ENCODE measurements around the gene HDAC1. TPM values are rescaled to one million over a fixed set of nuclear protein-coding genes. Genes with fewer than 3 reads are reported as not detected.

The HDAC1 gene
- total and polyA plus RNA-seq, 2 of the 13 experiments (the other 11 are each of a cell fraction or from before 2014, with no cell fraction given) = 93.5 to 189 TPM

DNA sequence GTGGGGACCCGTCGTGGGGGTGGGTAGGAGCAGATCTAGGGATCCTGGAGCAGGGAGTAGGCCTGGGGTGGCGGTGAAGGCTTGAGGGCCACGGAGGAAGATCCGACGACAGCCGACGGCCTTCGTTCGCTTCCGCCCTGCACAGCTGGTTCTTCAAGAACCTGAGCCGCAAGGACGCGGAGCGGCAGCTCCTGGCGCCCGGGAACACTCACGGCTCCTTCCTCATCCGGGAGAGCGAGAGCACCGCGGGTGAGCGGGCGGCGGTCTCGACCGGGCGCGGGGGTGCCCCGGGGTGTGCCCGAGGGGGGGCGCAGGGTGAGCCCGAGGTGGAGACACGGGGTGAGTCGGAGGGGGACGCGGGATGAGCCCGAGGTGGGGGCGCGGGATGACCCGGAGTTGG, 16.5 kb upstream of the HDAC1 start:
- CTCF ChIA-PET (ENCODE audit: low intra/inter-chr PET ratio, low total read pairs) = no interaction called here
- no peaks in the 10 kb centered on the region for H3K79me2 ChIP-seq (ENCODE audit: insufficient read depth, low read length)
- no peak overlapping the region for H3K4me3 ChIP-seq (replicated peaks in 1 of 3; ENCODE audit: insufficient read depth in 1 of 3, low read depth in 2 of 3, low read length in 3 of 3)
- no peak for TF ChIP-seq MEF2D (CRISPR knock-in tag; IDR thresholded peaks at IDR 0.05)
- no peak for TF ChIP-seq PTBP1 (IDR thresholded peaks at IDR 0.05; ENCODE audit: low read depth, low read length, poor library complexity, severe bottlenecking)
- no peak for TF ChIP-seq TCF7 (IDR thresholded peaks at IDR 0.05; ENCODE audit: low read depth)
- TF ChIP-seq ZNF607 (CRISPR knock-in tag; IDR thresholded peaks at IDR 0.05; ENCODE audit: borderline replicate concordance) = no peak
- no peak for TF ChIP-seq DMAP1 (CRISPR knock-in tag; IDR thresholded peaks at IDR 0.05)
- no peak for TF ChIP-seq ZSCAN9 (CRISPR knock-in tag; IDR thresholded peaks at IDR 0.05; ENCODE audit: borderline replicate concordance)
- TF ChIP-seq, protein P1, sequence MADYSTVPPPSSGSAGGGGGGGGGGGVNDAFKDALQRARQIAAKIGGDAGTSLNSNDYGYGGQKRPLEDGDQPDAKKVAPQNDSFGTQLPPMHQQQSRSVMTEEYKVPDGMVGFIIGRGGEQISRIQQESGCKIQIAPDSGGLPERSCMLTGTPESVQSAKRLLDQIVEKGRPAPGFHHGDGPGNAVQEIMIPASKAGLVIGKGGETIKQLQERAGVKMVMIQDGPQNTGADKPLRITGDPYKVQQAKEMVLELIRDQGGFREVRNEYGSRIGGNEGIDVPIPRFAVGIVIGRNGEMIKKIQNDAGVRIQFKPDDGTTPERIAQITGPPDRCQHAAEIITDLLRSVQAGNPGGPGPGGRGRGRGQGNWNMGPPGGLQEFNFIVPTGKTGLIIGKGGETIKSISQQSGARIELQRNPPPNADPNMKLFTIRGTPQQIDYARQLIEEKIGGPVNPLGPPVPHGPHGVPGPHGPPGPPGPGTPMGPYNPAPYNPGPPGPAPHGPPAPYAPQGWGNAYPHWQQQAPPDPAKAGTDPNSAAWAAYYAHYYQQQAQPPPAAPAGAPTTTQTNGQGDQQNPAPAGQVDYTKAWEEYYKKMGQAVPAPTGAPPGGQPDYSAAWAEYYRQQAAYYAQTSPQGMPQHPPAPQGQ (CRISPR knock-in tag; IDR thresholded peaks at IDR 0.05; ENCODE audit: borderline replicate concordance) = no peak
- no peak for TF ChIP-seq ZSCAN12 (CRISPR knock-in tag; IDR thresholded peaks at IDR 0.05)
- TF ChIP-seq, protein P2, sequence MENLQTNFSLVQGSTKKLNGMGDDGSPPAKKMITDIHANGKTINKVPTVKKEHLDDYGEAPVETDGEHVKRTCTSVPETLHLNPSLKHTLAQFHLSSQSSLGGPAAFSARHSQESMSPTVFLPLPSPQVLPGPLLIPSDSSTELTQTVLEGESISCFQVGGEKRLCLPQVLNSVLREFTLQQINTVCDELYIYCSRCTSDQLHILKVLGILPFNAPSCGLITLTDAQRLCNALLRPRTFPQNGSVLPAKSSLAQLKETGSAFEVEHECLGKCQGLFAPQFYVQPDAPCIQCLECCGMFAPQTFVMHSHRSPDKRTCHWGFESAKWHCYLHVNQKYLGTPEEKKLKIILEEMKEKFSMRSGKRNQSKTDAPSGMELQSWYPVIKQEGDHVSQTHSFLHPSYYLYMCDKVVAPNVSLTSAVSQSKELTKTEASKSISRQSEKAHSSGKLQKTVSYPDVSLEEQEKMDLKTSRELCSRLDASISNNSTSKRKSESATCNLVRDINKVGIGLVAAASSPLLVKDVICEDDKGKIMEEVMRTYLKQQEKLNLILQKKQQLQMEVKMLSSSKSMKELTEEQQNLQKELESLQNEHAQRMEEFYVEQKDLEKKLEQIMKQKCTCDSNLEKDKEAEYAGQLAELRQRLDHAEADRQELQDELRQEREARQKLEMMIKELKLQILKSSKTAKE (CRISPR knock-in tag; IDR thresholded peaks at IDR 0.05; ENCODE audit: borderline replicate concordance) = no peak
- no peak for TF ChIP-seq ZFP41 (CRISPR knock-in tag; IDR thresholded peaks at IDR 0.05; ENCODE audit: borderline replicate concordance)
- no peak for TF ChIP-seq HOXA9 (CRISPR knock-in tag; IDR thresholded peaks at IDR 0.05; ENCODE audit: borderline replicate concordance)
- TF ChIP-seq YY1 (IDR thresholded peaks at IDR 0.05; ENCODE audit: insufficient read depth, insufficient replicate concordance, low read depth, low read length) = no peak
- TF ChIP-seq ZNF563 (CRISPR knock-in tag; IDR thresholded peaks at IDR 0.05) = no peak
- TF ChIP-seq KDM4B (CRISPR knock-in tag; IDR thresholded peaks at IDR 0.05) = no peak
- no peak for TF ChIP-seq ZNF672 (CRISPR knock-in tag; IDR thresholded peaks at IDR 0.05)
- TF ChIP-seq, protein P3, sequence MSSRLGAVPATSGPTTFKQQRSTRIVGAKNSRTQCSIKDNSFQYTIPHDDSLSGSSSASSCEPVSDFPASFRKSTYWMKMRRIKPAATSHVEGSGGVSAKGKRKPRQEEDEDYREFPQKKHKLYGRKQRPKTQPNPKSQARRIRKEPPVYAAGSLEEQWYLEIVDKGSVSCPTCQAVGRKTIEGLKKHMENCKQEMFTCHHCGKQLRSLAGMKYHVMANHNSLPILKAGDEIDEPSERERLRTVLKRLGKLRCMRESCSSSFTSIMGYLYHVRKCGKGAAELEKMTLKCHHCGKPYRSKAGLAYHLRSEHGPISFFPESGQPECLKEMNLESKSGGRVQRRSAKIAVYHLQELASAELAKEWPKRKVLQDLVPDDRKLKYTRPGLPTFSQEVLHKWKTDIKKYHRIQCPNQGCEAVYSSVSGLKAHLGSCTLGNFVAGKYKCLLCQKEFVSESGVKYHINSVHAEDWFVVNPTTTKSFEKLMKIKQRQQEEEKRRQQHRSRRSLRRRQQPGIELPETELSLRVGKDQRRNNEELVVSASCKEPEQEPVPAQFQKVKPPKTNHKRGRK (CRISPR knock-in tag; IDR thresholded peaks at IDR 0.05) = no peak
- no peak for TF ChIP-seq XRCC5 (optimal IDR thresholded peaks at IDR 0.05; ENCODE audit: low read length)
- TF ChIP-seq MBD4 (IDR thresholded peaks at IDR 0.05; ENCODE audit: borderline replicate concordance, low read length) = no peak
- no peak for ATAC-seq
- H3K9me3 ChIP-seq (ENCODE audit: low read length) = no peaks in the 10 kb centered on the region
- POLR2A ChIA-PET = no interaction called here
- peaks cover 0 to 10% of the 10 kb centered on the region in 2 experiments; a peak in 1 of 5 replicates for H3K27me3 ChIP-seq (ENCODE audit: control insufficient read depth in 1 of 2, insufficient read depth in 2 of 2, low read length in 2 of 2)
- no peak overlapping the region for H2AFZ ChIP-seq (ENCODE audit: low read length)
- H3K4me1 ChIP-seq (ENCODE audit: insufficient read depth, low read length) = peaks cover 21% of the 10 kb centered on the region
- 83% methylated on average over 41 of the region's 41 CpGs for WGBS (ENCODE audit: low lambda C conversion rate)
- H3K36me3 ChIP-seq (replicated peaks in 1 of 2; ENCODE audit: control insufficient read depth in 1 of 2, insufficient read depth in 2 of 2, low read length in 2 of 2) = no peaks in the 10 kb centered on the region
- H3K9ac ChIP-seq (ENCODE audit: insufficient read depth, low read depth, low read length) = no peak overlapping the region
- no peak for FAIRE-seq
- no peak overlapping the region for H3K4me2 ChIP-seq (ENCODE audit: low read depth, low read length)
- no peaks in the 10 kb centered on the region for H4K20me1 ChIP-seq (ENCODE audit: insufficient read depth, low read length)
- H3K27ac ChIP-seq (ENCODE audit: extremely low read length, insufficient read depth, low read length) = no peak overlapping the region
- no peak for DNase-seq (ENCODE audit: low spot score)
- intact Hi-C loops (cut with micrococcal nuclease; ENCODE audit: unreplicated experiment) (no loop called here), in situ Hi-C loops (cut with HindIII; ENCODE audit: extremely low pct_ligation_motif_present, low pct_unique_long_range_greater_than_20kb) (no loop called here)
- no TSS peak for BruUV-seq (replicated peaks)

Measured in HepG2 (cell line).